Measurements from ENCODE around the gene DNAJC4. TPM values are rescaled to one million over a fixed set of nuclear protein-coding genes. Genes with fewer than 3 reads are reported as not detected.

Gene DNAJC4
- total RNA-seq, 2 donors from 2014 or later, result 39.9 to 50.3 TPM

DNA sequence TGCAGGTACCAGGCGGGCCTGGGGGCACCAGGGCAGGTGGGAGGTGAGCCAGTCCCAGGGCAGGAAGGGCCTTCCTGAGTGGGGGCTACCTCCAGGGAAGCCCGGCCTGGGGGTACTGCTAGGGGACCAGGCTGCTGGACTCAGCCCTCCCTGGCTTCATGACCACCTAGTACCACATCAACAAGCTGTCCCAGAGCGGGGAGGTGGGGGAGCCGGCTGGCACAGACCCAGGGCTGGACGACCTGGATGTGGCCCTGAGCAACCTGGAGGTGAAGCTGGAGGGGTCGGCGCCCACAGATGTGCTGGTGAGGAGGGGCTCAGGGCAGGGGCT, 11.0 kb upstream of the DNAJC4 start:
- Histone ChIP-seq H3K36me3 (no peaks in the 10 kb centered on the region), H3K27ac (no peak overlapping the region), H3K9me3 (no peaks in the 10 kb centered on the region), H3K27me3 (no peaks in the 10 kb centered on the region), H3K9ac (ENCODE audit: low read depth in 2 of 2, low read length in 2 of 2) (no peak overlapping the region), H3K4me3 (no peak overlapping the region), H3K4me1 (no peaks in the 10 kb centered on the region)
- TF ChIP-seq, protein P1, sequence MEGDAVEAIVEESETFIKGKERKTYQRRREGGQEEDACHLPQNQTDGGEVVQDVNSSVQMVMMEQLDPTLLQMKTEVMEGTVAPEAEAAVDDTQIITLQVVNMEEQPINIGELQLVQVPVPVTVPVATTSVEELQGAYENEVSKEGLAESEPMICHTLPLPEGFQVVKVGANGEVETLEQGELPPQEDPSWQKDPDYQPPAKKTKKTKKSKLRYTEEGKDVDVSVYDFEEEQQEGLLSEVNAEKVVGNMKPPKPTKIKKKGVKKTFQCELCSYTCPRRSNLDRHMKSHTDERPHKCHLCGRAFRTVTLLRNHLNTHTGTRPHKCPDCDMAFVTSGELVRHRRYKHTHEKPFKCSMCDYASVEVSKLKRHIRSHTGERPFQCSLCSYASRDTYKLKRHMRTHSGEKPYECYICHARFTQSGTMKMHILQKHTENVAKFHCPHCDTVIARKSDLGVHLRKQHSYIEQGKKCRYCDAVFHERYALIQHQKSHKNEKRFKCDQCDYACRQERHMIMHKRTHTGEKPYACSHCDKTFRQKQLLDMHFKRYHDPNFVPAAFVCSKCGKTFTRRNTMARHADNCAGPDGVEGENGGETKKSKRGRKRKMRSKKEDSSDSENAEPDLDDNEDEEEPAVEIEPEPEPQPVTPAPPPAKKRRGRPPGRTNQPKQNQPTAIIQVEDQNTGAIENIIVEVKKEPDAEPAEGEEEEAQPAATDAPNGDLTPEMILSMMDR (IDR thresholded peaks at IDR 0.05), result no peak
- no peak for DNase-seq
- intact Hi-C loops (cut with DNase I), result no loop called here

DNA sequence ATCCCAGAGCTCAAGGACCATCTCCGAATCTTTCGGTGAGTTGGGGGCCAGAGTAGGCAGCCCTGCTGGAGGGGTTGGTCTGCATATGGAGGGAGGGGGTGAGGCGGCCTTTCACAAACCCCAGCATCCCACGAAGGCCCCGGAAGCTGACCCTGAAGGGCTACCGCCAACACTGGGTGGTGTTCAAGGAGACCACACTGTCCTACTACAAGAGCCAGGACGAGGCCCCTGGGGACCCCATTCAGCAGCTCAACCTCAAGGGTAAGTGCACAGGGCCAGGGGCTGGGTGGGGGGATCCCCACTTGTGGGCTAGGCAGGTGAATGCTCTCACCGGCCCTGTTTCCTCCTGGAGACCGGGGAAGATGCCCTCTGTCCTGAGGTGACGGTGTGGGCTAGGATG, 10.6 kb upstream of the DNAJC4 start:
- Histone ChIP-seq H3K4me1 (peaks cover under 1% of the 10 kb centered on the region), H3K27me3 (no peaks in the 10 kb centered on the region), H3K36me3 (no peaks in the 10 kb centered on the region), H3K27ac (no peak overlapping the region), H3K9ac (ENCODE audit: low read depth in 2 of 2, low read length in 2 of 2) (no peak overlapping the region), H3K4me3 (no peak overlapping the region), H3K9me3 (no peaks in the 10 kb centered on the region)
- DNase-seq, result no peak
- intact Hi-C loops (cut with DNase I), result no loop called here
- TF ChIP-seq, protein P1 (IDR thresholded peaks at IDR 0.05), result no peak

DNA sequence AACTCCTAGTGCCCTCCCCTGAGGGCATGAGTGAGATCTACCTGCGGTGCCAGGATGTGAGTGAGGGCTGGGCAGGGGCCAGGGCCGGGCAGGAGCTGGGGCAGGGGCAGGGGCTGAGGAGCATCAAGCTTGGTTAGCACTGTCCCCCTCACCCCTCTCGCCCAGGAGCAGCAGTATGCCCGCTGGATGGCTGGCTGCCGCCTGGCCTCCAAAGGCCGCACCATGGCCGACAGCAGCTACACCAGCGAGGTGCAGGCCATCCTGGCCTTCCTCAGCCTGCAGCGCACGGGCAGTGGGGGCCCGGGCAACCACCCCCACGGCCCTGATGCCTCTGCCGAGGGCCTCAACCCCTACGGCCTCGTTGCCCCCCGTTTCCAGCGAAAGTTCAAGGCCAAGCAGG, 10.1 kb upstream of the DNAJC4 start:
- Histone ChIP-seq H3K9ac (ENCODE audit: low read depth in 2 of 2, low read length in 2 of 2) (no peak overlapping the region), H3K9me3 (no peaks in the 10 kb centered on the region)
- intact Hi-C loops (cut with DNase I), result no loop called here

DNA sequence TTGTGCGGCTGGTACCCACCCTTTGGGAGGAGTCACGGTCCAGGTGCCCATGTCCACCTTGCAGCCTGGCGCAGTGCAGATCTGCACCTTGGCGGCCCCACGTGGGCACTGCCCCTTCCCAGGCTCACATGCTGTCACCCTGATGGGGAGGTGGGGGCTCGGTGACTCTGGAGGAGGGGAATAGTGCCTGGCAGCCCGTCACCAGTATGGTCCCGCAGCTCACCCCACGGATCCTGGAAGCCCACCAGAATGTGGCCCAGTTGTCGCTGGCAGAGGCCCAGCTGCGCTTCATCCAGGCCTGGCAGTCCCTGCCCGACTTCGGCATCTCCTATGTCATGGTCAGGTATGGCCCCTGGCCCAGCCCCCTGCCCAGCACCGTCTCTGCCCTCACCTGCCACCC, 9.6 kb upstream of the DNAJC4 start:
- no peak overlapping the region for H3K9ac ChIP-seq (ENCODE audit: low read depth in 2 of 2, low read length in 2 of 2)
- no peaks in the 10 kb centered on the region for H3K36me3 ChIP-seq
- H3K4me3 ChIP-seq, result no peak overlapping the region
- TF ChIP-seq, protein P1 (IDR thresholded peaks at IDR 0.05), result no peak
- intact Hi-C loops (cut with DNase I), result no loop called here
- H3K27me3 ChIP-seq, result no peaks in the 10 kb centered on the region
- peaks cover 7% of the 10 kb centered on the region for H3K4me1 ChIP-seq
- H3K9me3 ChIP-seq, result no peaks in the 10 kb centered on the region
- H3K27ac ChIP-seq, result no peak overlapping the region
- DNase-seq, result no peak

More for the DNA sequence above, 10.1 kb upstream of the DNAJC4 start:
- TF ChIP-seq, protein P1 (IDR thresholded peaks at IDR 0.05), result no peak
- Histone ChIP-seq H3K4me3 (no peak overlapping the region), H3K27me3 (no peaks in the 10 kb centered on the region), H3K4me1 (peaks cover 5% of the 10 kb centered on the region), H3K27ac (no peak overlapping the region), H3K36me3 (no peaks in the 10 kb centered on the region)
- DNase-seq, result no peak

GRCh38 chr11:64222651-64223000, 7.7 kb upstream of the DNAJC4 start:
- H3K27me3 ChIP-seq, result no peaks in the 10 kb centered on the region
- H3K9me3 ChIP-seq, result no peaks in the 10 kb centered on the region
- no peaks in the 10 kb centered on the region for H3K36me3 ChIP-seq
- no peak overlapping the region for H3K4me3 ChIP-seq
- TF ChIP-seq, protein P1 (IDR thresholded peaks at IDR 0.05), result no peak
- DNase-seq, result no peak
- intact Hi-C loops (cut with DNase I), result no loop called here
- H3K9ac ChIP-seq (ENCODE audit: low read depth in 2 of 2, low read length in 2 of 2), result no peak overlapping the region
- peaks cover 12% of the 10 kb centered on the region for H3K4me1 ChIP-seq
- no peak overlapping the region for H3K27ac ChIP-seq
